GOT3 (cell line): Measurements from ENCODE around the gene CCDC9B.

Experiments used
- DNase-seq: peaks from one replicate; lab custom pipeline; 2025; ENCODE audit warnings: mixed read lengths; lab: John Stamatoyannopoulos, UW

The CCDC9B gene

DNA sequence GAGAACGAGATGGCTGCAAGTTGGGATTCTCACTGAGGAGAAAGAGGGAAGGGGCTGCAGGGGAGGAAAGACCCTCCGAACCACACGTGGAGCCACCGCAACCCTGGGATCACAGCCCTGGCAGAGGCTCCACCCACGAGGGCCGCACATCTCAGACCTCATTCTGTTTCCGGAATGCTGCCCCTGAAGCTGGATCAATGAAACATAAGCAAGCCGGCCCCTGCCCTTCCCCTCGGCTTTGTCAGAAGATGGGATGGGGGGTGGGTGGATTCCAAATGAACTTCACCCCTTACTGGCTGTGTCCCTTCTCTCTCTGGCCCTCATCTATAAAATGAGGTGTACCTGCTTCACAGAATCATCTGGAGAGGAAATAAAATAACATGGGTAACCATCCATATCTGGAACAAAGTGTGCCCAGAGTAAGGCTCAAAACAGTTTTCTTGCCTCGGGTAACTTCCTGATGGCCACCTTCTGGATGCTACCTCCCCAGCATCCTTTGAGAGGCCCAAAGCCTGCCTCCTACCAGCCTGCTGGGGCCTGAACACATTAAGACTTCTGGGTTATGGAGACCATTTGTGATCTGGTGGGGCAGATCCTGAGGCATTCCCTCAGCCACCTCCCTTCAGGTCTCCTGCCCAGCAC lies 4.6 kb upstream of the CCDC9B start:
- no peak for DNase-seq

GRCh38 chr15:40344631-40345120 lies 3.9 kb upstream of the CCDC9B start:
- no peak for DNase-seq

GRCh38 chr15:40344217-40344616 lies 3.5 kb upstream of the CCDC9B start:
- no peak for DNase-seq

- no peak for DNase-seq
Observed at GRCh38 chr15:40343512-40343911, 2.8 kb upstream of the CCDC9B start.

GRCh38 chr15:40342416-40343320 lies 1.9 kb upstream of the CCDC9B start:
- no peak for DNase-seq

- DNase-seq: no peak
Observed at GRCh38 chr15:40340038-40340739, 550 bp downstream of the CCDC9B start.

DNA sequence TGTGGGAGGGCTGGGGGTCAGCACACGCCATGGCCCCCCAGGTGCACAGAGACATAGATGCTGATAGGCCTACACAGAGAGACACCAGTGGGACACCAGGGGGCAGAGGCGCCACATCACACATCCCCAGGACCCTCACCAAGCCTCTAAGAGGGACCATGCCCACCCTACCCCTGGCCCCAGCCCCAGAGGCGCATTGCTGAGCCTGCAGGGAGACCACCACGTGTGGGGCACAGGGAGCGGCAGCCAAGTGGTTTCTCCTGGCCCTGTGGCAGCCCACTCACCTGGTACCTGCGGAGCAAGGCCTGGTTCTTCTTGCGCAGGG lies 1.2 kb downstream of the CCDC9B start:
- DNase-seq: no peak

DNA sequence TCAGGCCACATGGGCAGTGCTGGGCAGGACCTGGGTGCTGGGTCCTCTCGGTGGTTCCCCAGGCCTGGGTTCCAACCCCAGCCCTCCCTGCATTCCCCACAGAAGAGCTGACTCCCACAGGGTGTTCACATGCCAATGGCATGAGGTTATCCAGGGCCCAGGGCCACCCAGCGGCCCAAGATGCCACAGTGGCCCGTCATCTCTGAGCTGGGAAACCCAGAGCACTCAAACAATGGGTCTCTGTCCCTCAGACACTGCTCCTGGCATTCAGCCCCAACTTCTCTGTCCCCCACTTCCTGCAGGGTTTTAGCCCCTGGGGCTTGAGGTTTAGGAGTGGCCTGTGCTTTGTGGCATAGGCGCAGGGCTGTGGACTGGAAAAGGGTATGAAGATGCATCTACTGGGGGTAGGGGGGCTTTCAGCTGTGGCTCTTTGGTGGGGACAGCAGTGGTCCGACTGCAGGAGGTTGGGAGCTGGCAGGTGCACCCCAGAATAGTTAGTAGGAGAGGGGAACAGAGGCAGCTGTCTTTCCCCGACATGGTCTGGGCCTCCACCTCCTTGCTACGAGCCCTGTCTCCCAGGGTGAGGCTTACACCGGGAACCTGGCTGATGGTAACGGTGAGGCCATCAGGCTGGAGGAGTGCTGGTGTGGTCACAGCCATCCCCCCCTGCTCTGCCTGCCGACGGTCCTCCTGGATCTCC lies 1.7 kb downstream of the CCDC9B start:
- no peak for DNase-seq

DNA sequence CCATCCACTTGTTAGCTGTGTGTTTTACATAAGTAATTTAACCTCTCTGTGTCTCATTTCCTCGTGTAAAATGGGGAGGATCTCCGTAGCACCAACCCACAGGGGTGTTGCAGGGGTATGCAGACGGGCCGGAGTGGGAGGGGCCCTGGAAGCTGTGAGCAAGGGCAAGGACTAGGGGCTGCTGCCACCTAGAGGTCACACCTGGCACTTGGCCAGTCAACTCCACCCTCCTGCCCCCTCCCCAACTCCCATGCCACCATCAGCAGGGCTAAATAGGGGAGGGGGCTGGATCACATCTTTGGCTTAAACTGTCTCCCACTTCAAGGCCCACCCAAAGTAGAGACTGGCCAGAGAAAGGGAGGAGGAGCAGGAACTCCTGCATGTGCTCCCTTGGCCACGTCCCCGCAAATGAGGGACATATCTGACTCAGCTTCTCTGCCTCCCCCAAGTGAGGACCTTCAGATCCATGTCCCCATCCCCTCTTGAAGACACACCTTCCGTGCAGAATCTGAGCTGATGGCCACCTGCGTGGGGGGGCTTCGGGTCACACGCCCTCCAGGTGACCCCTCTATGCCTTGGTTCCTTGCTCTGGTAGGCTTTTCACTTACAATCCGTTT lies 2.6 kb downstream of the CCDC9B start:
- DNase-seq: no peak

GRCh38 chr15:40337597-40337996 lies 3.1 kb downstream of the CCDC9B start:
- DNase-seq: no peak

GRCh38 chr15:40336744-40337122 lies 4.0 kb downstream of the CCDC9B start:
- DNase-seq: no peak

DNA sequence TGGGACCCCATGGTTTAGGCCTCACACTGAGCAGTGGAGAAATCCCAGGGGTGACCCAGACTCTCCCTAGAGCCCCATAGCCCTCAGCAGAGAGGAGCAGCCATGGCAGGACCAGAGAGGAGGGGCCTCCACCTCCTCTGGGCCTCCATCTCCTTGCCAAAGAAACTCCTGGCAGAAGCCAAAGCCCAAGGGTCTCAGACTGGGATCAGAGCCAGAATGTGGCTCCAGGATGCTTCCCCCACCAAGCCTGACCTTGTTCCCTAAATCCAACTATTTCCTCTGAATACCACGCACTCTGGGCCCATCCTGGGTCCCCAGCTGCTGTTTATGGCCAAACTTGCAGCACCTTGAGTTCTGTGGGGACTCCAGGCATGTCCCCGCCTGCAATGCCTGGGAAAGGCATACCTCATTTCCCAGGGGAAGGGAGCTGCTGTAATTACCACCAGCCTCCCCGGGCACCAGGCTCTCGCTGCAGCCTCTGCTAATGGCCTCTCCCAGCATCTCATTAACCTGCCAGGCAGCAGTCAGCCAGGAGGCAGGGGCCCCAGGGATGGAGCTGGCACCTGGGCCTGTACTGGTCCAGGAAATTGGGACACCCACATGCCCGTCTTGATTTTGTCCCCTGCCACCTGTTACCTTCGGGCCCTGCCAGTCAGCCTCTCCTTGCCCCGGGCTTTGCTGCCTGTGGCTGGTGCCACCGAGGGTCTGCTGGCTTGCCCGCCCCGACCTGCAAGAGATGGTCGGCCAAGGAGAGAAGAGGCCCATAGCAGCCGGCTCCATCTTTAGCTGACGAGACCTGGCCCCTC lies 4.6 kb downstream of the CCDC9B start:
- DNase-seq: no peak

DNA sequence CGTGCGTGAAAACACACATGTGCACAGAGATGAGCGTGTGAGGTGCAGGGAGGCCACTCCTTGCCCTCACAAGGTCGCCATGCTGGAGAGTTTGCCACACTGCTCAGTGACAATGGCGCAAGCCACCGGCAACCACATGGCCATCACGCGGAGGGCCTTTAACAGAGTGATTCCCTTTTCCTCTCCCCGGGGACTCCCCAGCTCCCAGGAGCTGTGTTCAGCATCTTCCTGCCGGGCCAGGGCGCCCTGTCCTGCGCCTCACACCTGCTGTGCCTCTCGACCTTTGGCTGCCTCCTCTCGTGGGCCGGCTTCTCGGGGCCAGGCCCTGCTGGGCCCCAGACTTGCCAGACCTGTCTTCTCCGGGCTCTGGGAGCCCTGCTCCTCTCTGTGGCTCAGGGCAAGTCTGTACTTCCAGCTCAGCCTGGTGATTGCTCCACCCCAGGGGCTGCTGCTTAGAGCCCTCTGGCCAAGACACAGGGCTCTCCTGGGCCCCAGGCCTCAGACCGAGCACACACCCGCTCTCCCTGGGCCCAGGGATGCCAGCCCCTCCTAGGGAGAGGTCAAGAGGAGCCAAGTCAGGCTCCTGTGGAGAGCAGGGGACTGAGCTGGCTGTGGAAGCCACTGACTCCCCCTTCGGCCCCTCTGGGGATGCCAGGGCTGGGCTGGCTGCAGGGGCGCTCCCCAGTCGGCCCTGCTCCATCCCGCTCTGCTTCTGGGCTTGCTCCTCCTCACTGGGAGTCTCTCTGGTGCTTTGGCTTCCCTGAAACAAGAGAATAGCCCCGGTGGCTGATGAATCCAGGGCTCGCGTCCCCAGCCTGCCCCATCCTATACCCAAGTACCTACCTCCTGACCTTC lies 5.6 kb downstream of the CCDC9B start:
- no peak for DNase-seq

GRCh38 chr15:40334541-40334940 lies 6.2 kb downstream of the CCDC9B start:
- no peak for DNase-seq

GRCh38 chr15:40333922-40334492 lies 6.7 kb downstream of the CCDC9B start:
- no peak for DNase-seq

- no peak for DNase-seq
Observed at GRCh38 chr15:40332113-40332781, 8.5 kb downstream of the CCDC9B start.

- DNase-seq: no peak
Observed at GRCh38 chr15:40331637-40332036, 9.1 kb downstream of the CCDC9B start.

GRCh38 chr15:40331026-40331425 lies 9.7 kb downstream of the CCDC9B start:
- DNase-seq: no peak

- DNase-seq: no peak
Observed at GRCh38 chr15:40330368-40330836, 10.3 kb downstream of the CCDC9B start.
